Glutamatergic neuron (in vitro differentiated cells): ENCODE results near the gene RGPD8. TPM values are rescaled to one million over a fixed set of nuclear protein-coding genes. Genes with fewer than 3 reads are reported as not detected.

ENCODE experiments used
- total RNA-seq: library from RNA; stranded (reverse); fragmentation: NEBNext Ultra II Directional; extraction: Animal tissue kit (Norgen Biotek cat#: 25700); gene quantifications from one replicate; pipeline ENCODE4 v1.2.1, GENCODE V29; 2021; ENCODE audit not compliant: unreplicated experiment

RGPD8 gene
- total RNA-seq, 1 donor from 2014 or later = 29.3 TPM

Other genes starting within 250 kb of the RGPD8 start
- 13.1 TPM for gene ZC3H8, start 178.6 kb downstream of the RGPD8 start, total RNA-seq
- gene ZC3H6, start 158.0 kb downstream of the RGPD8 start, total RNA-seq = 14.0 TPM
- gene TTL, start 48.5 kb upstream of the RGPD8 start, total RNA-seq = 126 TPM
- 13.9 TPM for gene POLR1B, start 108.8 kb upstream of the RGPD8 start, total RNA-seq
- 24.4 TPM for gene CHCHD5, start 151.0 kb upstream of the RGPD8 start, total RNA-seq
- gene SLC20A1, start 212.3 kb upstream of the RGPD8 start, total RNA-seq = 73.0 TPM